ENCODE data around the gene ROBO1.
"Not testable (repeated sequence)": the region's sequence is repeated elsewhere in the genome, so short reads cannot be mapped to it uniquely, and the experiment has no call there.

ROBO1 gene

GRCh38 chr3:78762121-78762520 lies 1005.7 kb downstream of the ROBO1 start:
- DNase-seq, result no peak

GRCh38 chr3:78761126-78761525 lies 1006.7 kb downstream of the ROBO1 start:
- no peak for DNase-seq

- no peak for DNase-seq
Observed at GRCh38 chr3:78757731-78758130, 1010.1 kb downstream of the ROBO1 start.

- no peak for DNase-seq
Observed at GRCh38 chr3:78754066-78754743, 1013.6 kb downstream of the ROBO1 start.

- no peak for DNase-seq
Observed at GRCh38 chr3:78751266-78751665, 1016.5 kb downstream of the ROBO1 start.

- DNase-seq, result not testable (repeated sequence)
Observed at GRCh38 chr3:78750291-78750690, 1017.5 kb downstream of the ROBO1 start.

GRCh38 chr3:78749056-78749455 lies 1018.7 kb downstream of the ROBO1 start:
- no peak for DNase-seq

- DNase-seq, result no peak
Observed at GRCh38 chr3:78745847-78746246, 1022.0 kb downstream of the ROBO1 start.

GRCh38 chr3:78742491-78742890 lies 1025.3 kb downstream of the ROBO1 start:
- no peak for DNase-seq

- DNase-seq, result no peak
Observed at GRCh38 chr3:78742041-78742440, 1025.8 kb downstream of the ROBO1 start.

GRCh38 chr3:78741066-78741645 lies 1026.6 kb downstream of the ROBO1 start:
- DNase-seq, result peak in 2 of 3 donors; percentile 6 to 7

- DNase-seq, result no peak
Observed at GRCh38 chr3:78738833-78739232, 1029.0 kb downstream of the ROBO1 start.

GRCh38 chr3:78737988-78738387 lies 1029.8 kb downstream of the ROBO1 start:
- DNase-seq, result no peak

- DNase-seq, result no peak
Observed at GRCh38 chr3:78736863-78737262, 1030.9 kb downstream of the ROBO1 start.

GRCh38 chr3:78734048-78734637 lies 1033.7 kb downstream of the ROBO1 start:
- no peak for DNase-seq

GRCh38 chr3:78732893-78733292 lies 1034.9 kb downstream of the ROBO1 start:
- no peak for DNase-seq

- no peak for DNase-seq
Observed at GRCh38 chr3:78732471-78732870, 1035.3 kb downstream of the ROBO1 start.

- DNase-seq, result no peak
Observed at GRCh38 chr3:78729946-78730345, 1037.9 kb downstream of the ROBO1 start.

GRCh38 chr3:78728406-78729145 lies 1039.2 kb downstream of the ROBO1 start:
- no peak for DNase-seq

GRCh38 chr3:78726545-78726944 lies 1041.3 kb downstream of the ROBO1 start:
- no peak for DNase-seq

- DNase-seq, result no peak
Observed at GRCh38 chr3:78725703-78726246, 1042.0 kb downstream of the ROBO1 start.

GRCh38 chr3:78724859-78725258 lies 1042.9 kb downstream of the ROBO1 start:
- DNase-seq, result no peak

GRCh38 chr3:78724364-78724763 lies 1043.4 kb downstream of the ROBO1 start:
- not testable (repeated sequence) for DNase-seq
